ENCODE results near the gene NEK6.

NEK6 gene

DNA sequence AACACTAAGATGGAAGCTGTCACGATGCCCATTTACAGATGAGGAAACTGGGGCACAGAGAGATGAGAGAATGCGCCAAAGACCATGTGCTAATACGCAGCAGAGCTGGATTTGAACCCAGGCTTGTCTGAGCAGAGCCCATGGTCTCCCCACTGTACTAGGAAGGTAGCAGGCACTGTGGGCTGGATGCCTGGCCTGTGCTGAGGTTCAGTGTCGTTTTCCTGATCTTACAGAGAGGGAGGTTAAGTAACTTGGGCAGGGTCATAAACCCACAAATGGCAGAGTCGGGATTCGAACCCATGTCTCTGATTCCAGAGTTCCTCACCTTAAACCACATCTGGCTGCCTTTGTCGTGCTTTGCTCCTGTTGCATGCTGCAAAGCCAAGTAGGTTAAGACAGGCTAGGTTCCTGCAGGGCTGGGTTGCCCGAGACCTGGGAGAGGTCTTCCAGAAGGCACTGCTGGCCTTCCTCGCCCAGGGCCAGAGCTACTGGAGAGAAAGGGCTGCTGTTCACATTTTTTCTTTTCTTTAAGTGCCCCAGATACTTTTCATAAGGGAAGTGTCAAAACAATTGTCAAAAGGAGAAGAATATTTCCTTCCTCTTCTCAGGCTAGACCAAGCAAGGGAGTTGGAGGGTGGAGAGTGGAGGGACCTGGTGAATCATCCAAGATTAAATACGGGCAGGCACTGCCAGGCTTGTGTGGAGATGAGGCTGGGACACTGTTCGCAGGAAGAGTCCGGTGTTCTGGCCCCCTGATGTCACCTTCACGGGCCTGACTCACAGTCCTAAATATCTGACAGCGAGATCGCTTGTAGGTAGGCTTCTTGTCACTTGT, 3.2 kb downstream of the NEK6 start:
- peaks cover 56% of the 10 kb centered on the region for H3K79me2 ChIP-seq (ENCODE audit: control insufficient read depth, low read length)
- H3K27ac ChIP-seq (ENCODE audit: low read depth, low read length): peak overlapping the region; percentile 50
- peaks cover 94% of the 10 kb centered on the region for H3K4me1 ChIP-seq (ENCODE audit: control insufficient read depth, low read length)
- TF ChIP-seq, protein P1, sequence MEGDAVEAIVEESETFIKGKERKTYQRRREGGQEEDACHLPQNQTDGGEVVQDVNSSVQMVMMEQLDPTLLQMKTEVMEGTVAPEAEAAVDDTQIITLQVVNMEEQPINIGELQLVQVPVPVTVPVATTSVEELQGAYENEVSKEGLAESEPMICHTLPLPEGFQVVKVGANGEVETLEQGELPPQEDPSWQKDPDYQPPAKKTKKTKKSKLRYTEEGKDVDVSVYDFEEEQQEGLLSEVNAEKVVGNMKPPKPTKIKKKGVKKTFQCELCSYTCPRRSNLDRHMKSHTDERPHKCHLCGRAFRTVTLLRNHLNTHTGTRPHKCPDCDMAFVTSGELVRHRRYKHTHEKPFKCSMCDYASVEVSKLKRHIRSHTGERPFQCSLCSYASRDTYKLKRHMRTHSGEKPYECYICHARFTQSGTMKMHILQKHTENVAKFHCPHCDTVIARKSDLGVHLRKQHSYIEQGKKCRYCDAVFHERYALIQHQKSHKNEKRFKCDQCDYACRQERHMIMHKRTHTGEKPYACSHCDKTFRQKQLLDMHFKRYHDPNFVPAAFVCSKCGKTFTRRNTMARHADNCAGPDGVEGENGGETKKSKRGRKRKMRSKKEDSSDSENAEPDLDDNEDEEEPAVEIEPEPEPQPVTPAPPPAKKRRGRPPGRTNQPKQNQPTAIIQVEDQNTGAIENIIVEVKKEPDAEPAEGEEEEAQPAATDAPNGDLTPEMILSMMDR (IDR thresholded peaks at IDR 0.05; ENCODE audit: low read depth, low read length, poor library complexity, severe bottlenecking): no peak
- no peak for TF ChIP-seq EZH2phosphoT487 (IDR thresholded peaks at IDR 0.05; ENCODE audit: borderline replicate concordance, low read length)
- peaks cover 28% of the 10 kb centered on the region for H3F3A ChIP-seq (ENCODE audit: control insufficient read depth, insufficient read depth)
- H3K9me3 ChIP-seq (ENCODE audit: control insufficient read depth, insufficient read depth, low read length): no peaks in the 10 kb centered on the region
- H3K36me3 ChIP-seq (ENCODE audit: control insufficient read depth, low read length): no peaks in the 10 kb centered on the region; the same call in 1 of the 2 replicates
- peaks cover 60% of the 10 kb centered on the region for H3K27me3 ChIP-seq (ENCODE audit: control insufficient read depth, low read length)
- H3K4me2 ChIP-seq (ENCODE audit: low read length): peak overlapping the region; percentile 82
- H3K4me3 ChIP-seq (ENCODE audit: low read length): peak overlapping the region; percentile 52
- no peaks in the 10 kb centered on the region for H3K9me2 ChIP-seq (replicated peaks; ENCODE audit: control insufficient read depth, low read length)
- 0 out of 2 replicates have a peak, but pooled peaks cover 11% of the 10 kb centered on the region for H4K20me1 ChIP-seq (ENCODE audit: control insufficient read depth, insufficient read depth, low read depth, low read length)

GRCh38 chr9:124261736-124262648, 4.2 kb downstream of the NEK6 start:
- 0 out of 2 replicates have a peak, but pooled peaks cover 11% of the 10 kb centered on the region for H4K20me1 ChIP-seq (ENCODE audit: control insufficient read depth, insufficient read depth, low read depth, low read length)
- H3K27ac ChIP-seq (ENCODE audit: low read depth, low read length): no peak overlapping the region; the same call in 1 of the 2 replicates
- H3K79me2 ChIP-seq (ENCODE audit: control insufficient read depth, low read length): peaks cover 65% of the 10 kb centered on the region
- H3K4me1 ChIP-seq (ENCODE audit: control insufficient read depth, low read length): peaks cover 94% of the 10 kb centered on the region
- no peaks in the 10 kb centered on the region for H3K9me2 ChIP-seq (replicated peaks; ENCODE audit: control insufficient read depth, low read length)
- H3K4me3 ChIP-seq (ENCODE audit: low read length): peak overlapping the region; percentile 52
- peaks cover 56% of the 10 kb centered on the region for H3K27me3 ChIP-seq (ENCODE audit: control insufficient read depth, low read length)
- H3K36me3 ChIP-seq (ENCODE audit: control insufficient read depth, low read length): no peaks in the 10 kb centered on the region; the same call in 1 of the 2 replicates
- peaks cover 20% of the 10 kb centered on the region for H3F3A ChIP-seq (ENCODE audit: control insufficient read depth, insufficient read depth)
- TF ChIP-seq, protein P1 (IDR thresholded peaks at IDR 0.05; ENCODE audit: low read depth, low read length, poor library complexity, severe bottlenecking): no peak
- TF ChIP-seq EZH2phosphoT487 (IDR thresholded peaks at IDR 0.05; ENCODE audit: borderline replicate concordance, low read length): no peak
- H3K9me3 ChIP-seq (ENCODE audit: control insufficient read depth, insufficient read depth, low read length): no peaks in the 10 kb centered on the region
- H3K4me2 ChIP-seq (ENCODE audit: low read length): peak overlapping the region; percentile 82

- Histone ChIP-seq H3K36me3 (ENCODE audit: control insufficient read depth, low read length) (no peaks in the 10 kb centered on the region; the same call in 1 of the 2 replicates), H3K9me3 (ENCODE audit: control insufficient read depth, insufficient read depth, low read length) (no peaks in the 10 kb centered on the region), H3K4me2 (ENCODE audit: low read length) (peak overlapping the region; percentile 82), H3K27me3 (ENCODE audit: control insufficient read depth, low read length) (peaks cover 50% of the 10 kb centered on the region), H3K27ac (ENCODE audit: low read depth, low read length) (no peak overlapping the region), H3K4me1 (ENCODE audit: control insufficient read depth, low read length) (peaks cover 94% of the 10 kb centered on the region), H3F3A (ENCODE audit: control insufficient read depth, insufficient read depth) (peaks cover 15% of the 10 kb centered on the region), H3K9me2 (replicated peaks; ENCODE audit: control insufficient read depth, low read length) (no peaks in the 10 kb centered on the region), H4K20me1 (ENCODE audit: control insufficient read depth, insufficient read depth, low read depth, low read length) (0 out of 2 replicates have a peak, but pooled peaks cover 8% of the 10 kb centered on the region), H3K4me3 (ENCODE audit: low read length) (peak overlapping the region; percentile 52; the same call in 1 of the 2 replicates), H3K79me2 (ENCODE audit: control insufficient read depth, low read length) (peaks cover 71% of the 10 kb centered on the region)
- TF ChIP-seq, protein P1 (IDR thresholded peaks at IDR 0.05; ENCODE audit: low read depth, low read length, poor library complexity, severe bottlenecking): no peak
- TF ChIP-seq EZH2phosphoT487 (IDR thresholded peaks at IDR 0.05; ENCODE audit: borderline replicate concordance, low read length): no peak
These were observed 4.9 kb downstream of the NEK6 start for GRCh38 chr9:124262649-124262972.
